ENCODE data around the gene GLE1.

GLE1 gene

DNA sequence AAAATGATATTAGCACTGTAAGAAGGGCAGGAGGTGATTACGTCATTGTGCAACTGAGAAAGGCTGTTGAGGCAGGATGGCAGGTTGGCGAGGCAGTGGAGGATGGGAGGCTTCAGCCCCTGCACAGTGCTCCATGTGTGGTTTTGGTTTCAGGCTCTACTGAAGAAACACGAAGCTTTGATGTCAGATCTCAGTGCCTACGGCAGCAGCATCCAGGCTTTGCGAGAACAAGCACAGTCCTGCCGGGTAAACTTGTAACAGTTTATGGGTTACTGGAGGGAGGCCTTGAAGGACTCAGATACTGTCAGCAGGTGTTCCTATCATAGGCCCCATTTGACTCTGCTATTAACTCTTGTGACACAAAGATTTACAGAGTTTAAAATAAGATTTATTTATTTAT lies 82.9 kb downstream of the GLE1 start:
- peaks cover 88% of the 10 kb centered on the region for H3K36me3 ChIP-seq (ENCODE audit: control insufficient read depth, insufficient read depth, low read length)
- no peaks in the 10 kb centered on the region for H3K9me3 ChIP-seq (ENCODE audit: control insufficient read depth, low read length)
- H3K27ac ChIP-seq (ENCODE audit: insufficient read depth, low read length, poor library complexity, severe bottlenecking) = no peak overlapping the region
- H3K27me3 ChIP-seq (replicated peaks; ENCODE audit: control insufficient read depth, insufficient read depth, low read length, poor library complexity, severe bottlenecking) = no peaks in the 10 kb centered on the region
- no peaks in the 10 kb centered on the region for H3K4me1 ChIP-seq (ENCODE audit: control insufficient read depth, insufficient read depth, low read length, poor library complexity, severe bottlenecking)
- DNase-seq = no peak
- H3K4me3 ChIP-seq (ENCODE audit: insufficient read depth, low read depth, low read length, poor library complexity, severe bottlenecking) = no peak overlapping the region

GRCh38 chr9:128588581-128589233 lies 84.2 kb downstream of the GLE1 start:
- no peaks in the 10 kb centered on the region for H3K27me3 ChIP-seq (replicated peaks; ENCODE audit: control insufficient read depth, insufficient read depth, low read length, poor library complexity, severe bottlenecking)
- H3K9me3 ChIP-seq (ENCODE audit: control insufficient read depth, low read length) = no peaks in the 10 kb centered on the region
- DNase-seq = no peak
- H3K4me1 ChIP-seq (ENCODE audit: control insufficient read depth, insufficient read depth, low read length, poor library complexity, severe bottlenecking) = no peaks in the 10 kb centered on the region
- H3K27ac ChIP-seq (ENCODE audit: insufficient read depth, low read length, poor library complexity, severe bottlenecking) = no peak overlapping the region
- H3K36me3 ChIP-seq (ENCODE audit: control insufficient read depth, insufficient read depth, low read length) = peaks cover 88% of the 10 kb centered on the region
- H3K4me3 ChIP-seq (ENCODE audit: insufficient read depth, low read depth, low read length, poor library complexity, severe bottlenecking) = no peak overlapping the region

Measured in effector memory CD4-positive, alpha-beta T cell (primary cell).